HS-27A (cell line): ENCODE results near the gene CCDC89.
A peak's percentile ranks its signal among the peaks of the same experiment; 100 is the strongest.

Experiments used
- DNase-seq: peaks from one replicate; pipeline ENCODE4 v3.0.0-alpha.2; 2012; ENCODE audit warnings: low read depth, missing footprints

The CCDC89 gene

DNA sequence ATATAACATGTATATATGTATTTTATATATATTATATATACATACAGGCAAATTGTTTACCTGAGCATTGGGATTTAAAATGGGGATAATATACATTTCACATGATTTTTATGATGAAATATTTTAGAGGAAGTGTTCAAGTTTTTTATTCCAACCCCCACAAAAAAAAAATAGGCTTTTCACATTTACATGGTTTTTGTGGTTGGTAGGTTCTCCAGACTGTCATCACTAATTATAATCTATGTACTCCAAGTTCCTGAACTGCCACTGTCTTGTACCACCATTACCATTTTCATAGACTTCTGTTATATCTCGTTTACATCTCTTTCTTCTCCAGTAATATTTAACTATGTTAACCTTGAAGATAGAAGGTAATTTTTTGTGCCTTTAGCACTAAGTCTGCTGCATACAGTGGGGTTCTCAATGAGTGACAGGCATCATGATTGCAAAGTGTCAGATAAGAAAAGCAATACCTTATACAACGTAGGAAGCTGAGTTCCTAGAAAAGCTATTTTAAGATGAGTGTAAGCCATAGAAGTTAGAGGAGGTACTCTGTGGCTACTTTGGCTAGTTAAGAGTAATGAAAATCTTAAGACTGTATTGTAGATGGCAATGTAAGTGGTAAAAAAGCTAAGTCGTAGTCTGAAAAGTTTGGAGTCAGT lies 33.1 kb downstream of the CCDC89 start:
- DNase-seq = no peak

DNA sequence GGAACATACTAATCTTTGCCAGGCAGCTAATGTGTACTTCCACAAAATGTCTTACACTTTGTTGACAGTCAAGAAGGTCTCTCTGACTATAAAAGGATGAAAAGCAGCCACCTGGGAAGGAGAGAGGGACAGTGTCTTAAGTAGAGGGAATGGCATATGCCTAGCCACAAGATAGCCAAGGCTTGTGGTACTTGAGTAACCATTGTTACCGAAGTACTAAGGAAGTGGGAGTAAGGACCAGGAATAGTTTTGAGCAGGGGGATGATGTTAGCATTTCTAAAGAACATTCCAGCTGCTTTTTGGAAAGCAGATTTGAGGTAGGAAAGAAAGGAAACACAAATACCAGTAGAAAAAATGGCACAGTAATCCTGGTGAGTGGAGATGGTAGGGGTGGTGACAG lies 34.9 kb downstream of the CCDC89 start:
- DNase-seq = no peak

DNA sequence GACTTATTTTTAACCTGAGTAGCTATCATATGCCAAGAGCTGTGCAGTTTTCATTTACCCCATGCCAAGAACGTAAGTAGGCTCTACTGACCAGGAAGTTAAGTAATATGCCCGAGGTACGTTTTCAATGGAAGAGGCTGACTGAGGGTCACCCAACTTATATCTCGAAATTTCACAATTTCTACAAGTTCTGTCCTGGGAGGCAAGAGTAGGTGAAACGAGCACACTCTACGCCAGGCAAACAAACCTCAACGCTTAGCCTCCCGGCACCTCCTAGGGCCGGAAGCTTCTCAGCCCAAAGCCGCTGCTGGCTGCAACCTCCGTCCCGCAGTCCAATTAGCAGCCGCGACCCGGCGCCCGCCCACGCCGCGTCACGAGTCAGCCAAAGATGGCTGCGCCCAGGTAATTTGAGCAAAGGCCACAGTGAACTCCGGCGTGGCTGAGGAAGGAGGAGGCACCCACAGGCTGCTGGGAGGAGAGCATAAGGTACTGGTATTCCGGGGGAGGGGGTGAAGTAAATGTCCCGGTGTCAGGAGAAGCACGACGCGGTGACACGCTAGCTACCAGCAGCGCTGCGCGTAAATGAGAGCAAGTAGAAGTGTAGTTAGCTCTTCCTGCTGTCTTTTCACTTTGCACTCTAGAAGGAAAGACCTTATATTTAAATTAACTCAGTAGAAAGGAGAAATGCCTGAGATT lies 38.2 kb downstream of the CCDC89 start, which contains the start of gene TMEM126A:
Gene TMEM126A, plus strand, starts transcription at position 364 of the 696 bp plus-strand sequence. CDS start 2,289 bp downstream, outside the sequence.
- DNase-seq = peak; percentile 51

DNA sequence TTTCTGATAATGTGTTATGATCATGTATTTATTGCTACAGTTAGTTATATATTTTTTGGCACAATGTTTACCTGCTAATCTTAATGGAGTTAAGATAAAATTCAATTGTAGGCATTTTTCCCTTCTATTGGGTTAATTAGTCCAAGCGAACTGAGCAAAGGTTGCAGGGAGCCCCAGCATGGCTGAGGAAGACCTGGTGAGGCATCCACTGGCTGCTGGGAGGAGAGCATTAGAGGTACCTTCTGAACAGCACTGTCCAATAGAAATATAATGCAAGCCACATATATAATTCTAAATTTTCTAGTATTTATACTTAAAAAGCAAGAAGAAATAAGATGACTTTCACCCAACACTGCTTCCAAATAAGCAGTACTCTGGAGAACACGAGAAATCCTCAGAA lies 38.9 kb downstream of the CCDC89 start:
- no peak for DNase-seq

DNA sequence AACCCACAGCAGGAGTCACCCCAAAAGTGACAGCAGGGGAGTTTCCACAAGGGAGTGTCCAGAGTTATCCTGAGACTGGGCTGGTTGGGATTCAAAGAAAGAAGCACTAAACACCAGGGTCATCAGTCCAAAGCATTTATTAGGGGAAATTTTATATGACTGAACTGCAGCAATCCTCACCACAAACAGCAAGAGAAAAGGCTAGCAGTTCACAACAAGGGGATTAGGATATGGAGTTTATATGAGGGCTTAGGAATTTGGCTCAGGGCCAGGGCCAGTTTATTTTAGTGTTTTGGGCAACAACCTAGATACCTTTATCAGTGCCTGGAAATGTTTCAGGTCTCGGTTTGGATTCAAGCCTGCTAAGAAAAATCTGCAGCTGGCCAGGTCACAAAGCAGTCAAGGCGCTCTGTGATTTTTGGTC lies 42.8 kb downstream of the CCDC89 start:
- DNase-seq = no peak

DNA sequence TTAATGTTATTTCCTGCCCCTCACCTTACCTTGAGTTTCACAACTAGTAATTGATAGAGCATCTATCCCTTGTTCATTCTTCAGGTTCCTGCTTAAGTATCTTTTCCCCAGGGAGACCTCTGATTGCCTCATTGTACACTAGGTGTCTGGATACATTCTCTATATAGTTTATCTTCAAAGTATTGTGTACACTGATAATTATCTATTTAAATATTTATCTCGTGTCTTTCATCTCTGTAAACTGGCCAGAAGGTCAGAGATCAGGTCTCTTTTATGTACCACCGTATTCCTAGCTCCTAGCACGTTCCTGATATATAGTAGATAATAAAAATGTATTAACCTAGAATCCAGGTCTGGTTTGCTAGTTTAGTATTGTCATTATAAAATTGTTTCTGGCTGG lies 51.2 kb downstream of the CCDC89 start:
- no peak for DNase-seq
